HG02763 (cell line): ENCODE results near the gene CCDC61.

Experiments
- ATAC-seq: cut with Tn5 transposase; IDR thresholded peaks from one replicate; pipeline ENCODE4 v1.9.1; 2021; ENCODE audit warnings: mild to moderate bottlenecking, moderate library complexity; ENCODE audit not compliant: unreplicated experiment

The CCDC61 gene

GRCh38 chr19:45973553-45974338 lies 21.5 kb upstream of the CCDC61 start, which contains the start of gene NOVA2:
TSS of gene NOVA2 (minus strand) at chr19:45973865. CDS start at chr19:45973351, 514 bp downstream.
- ATAC-seq = no peak

GRCh38 chr19:45975306-45976070 lies 19.8 kb upstream of the CCDC61 start:
- no peak for ATAC-seq

GRCh38 chr19:45976178-45976577 lies 19.1 kb upstream of the CCDC61 start:
- ATAC-seq = no peak

- ATAC-seq = no peak
These were observed 17.1 kb upstream of the CCDC61 start for GRCh38 chr19:45978156-45978555.

- no peak for ATAC-seq
These were observed 13.9 kb upstream of the CCDC61 start for GRCh38 chr19:45981350-45981749.

- ATAC-seq = no peak
These were observed 9.9 kb upstream of the CCDC61 start for GRCh38 chr19:45985321-45985720.

- no peak for ATAC-seq
These were observed 5.0 kb upstream of the CCDC61 start for GRCh38 chr19:45990113-45990728.

- no peak for ATAC-seq
These were observed 740 bp upstream of the CCDC61 start for GRCh38 chr19:45994456-45994997.

- no peak for ATAC-seq
These were observed 583 bp downstream of the CCDC61 start for GRCh38 chr19:45995715-45996385.

- ATAC-seq = no peak
These were observed 1.7 kb downstream of the CCDC61 start for GRCh38 chr19:45996933-45997332.

GRCh38 chr19:45998834-45999233 lies 3.6 kb downstream of the CCDC61 start:
- no peak for ATAC-seq

- ATAC-seq = no peak
These were observed 4.4 kb downstream of the CCDC61 start for GRCh38 chr19:45999653-46000121.

GRCh38 chr19:46000491-46001246 lies 5.4 kb downstream of the CCDC61 start:
- ATAC-seq = no peak

GRCh38 chr19:46002678-46003275 lies 7.5 kb downstream of the CCDC61 start:
- no peak for ATAC-seq

GRCh38 chr19:46006411-46006810 lies 11.1 kb downstream of the CCDC61 start:
- no peak for ATAC-seq

- ATAC-seq = no peak
These were observed 14.6 kb downstream of the CCDC61 start for GRCh38 chr19:46009530-46010510.

- ATAC-seq = no peak
These were observed 19.3 kb downstream of the CCDC61 start for GRCh38 chr19:46014534-46014933.

GRCh38 chr19:46014941-46015686 lies 19.8 kb downstream of the CCDC61 start:
- no peak for ATAC-seq
